AG04449 (cell line): Measurements from ENCODE around the gene MSRB1.
"Not testable (repeated sequence)": the region's sequence is repeated elsewhere in the genome, so short reads cannot be mapped to it uniquely, and the experiment has no call there.

ENCODE experiments used
- CTCF ChIA-PET: fragments of 350-600 bp; formaldehyde crosslinking; extraction: SDS; loops from one replicate; lab custom pipeline; 2021; ENCODE audit warnings: antibody characterized with exemption; lab: Yijun Ruan, JAX
- POLR2A ChIA-PET: fragments of 400-600, 350-600 bp; formaldehyde crosslinking; extraction: SDS; loops from one replicate; lab custom pipeline; 2020; ENCODE audit warnings: antibody characterized with exemption, inconsistent platforms; lab: Yijun Ruan, JAX
- DNase-seq: peaks from one replicate; pipeline ENCODE4 v3.0.0-alpha.2; 2010; ENCODE audit warnings: low read depth, low spot score
- H3K4me3 ChIP-seq: 2 replicates; pipeline ENCODE4 v1.5.1; 2011; ENCODE audit warnings: low read depth, mild to moderate bottlenecking, control low read depth, low read length
- TF ChIP-seq, protein P1 (sequence below): IDR thresholded peaks from one replicate; pipeline ENCODE4 v1.5.1; 2011; ENCODE audit warnings: mild to moderate bottlenecking, moderate library complexity, low read length, control low read depth, inconsistent platforms; ENCODE audit not compliant: insufficient read depth; ENCODE audit errors: missing control alignments

MSRB1 gene

DNA sequence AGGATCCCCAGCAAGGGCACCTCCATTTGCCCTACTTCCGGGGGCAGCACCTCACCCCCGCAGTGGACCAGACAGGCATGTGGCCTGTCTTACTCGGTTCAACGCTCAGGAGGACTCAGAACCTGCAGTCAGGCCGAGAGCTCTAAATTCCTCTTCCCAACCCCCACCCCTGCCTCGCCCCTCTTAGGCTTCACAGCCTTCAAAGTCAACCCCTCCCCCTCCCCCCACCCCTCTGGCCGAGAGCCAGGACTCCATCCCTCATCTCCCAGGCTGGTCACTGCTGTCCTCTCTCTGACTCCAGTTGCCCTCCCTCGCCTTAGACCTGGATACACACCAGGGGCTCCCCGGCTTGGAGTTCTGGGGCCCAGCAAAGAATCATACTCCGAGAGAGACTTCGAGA lies 16.7 kb downstream of the MSRB1 start:
- ChIA-PET POLR2A (no interaction called here), CTCF (interaction anchor here (8.4 kb wide), 1 partner anchor 58 kb away, joined by 345 read pairs; the partner anchor contains the start of gene MEIOB)
- no peak overlapping the region for H3K4me3 ChIP-seq
- no peak for DNase-seq
- TF ChIP-seq, protein P1, sequence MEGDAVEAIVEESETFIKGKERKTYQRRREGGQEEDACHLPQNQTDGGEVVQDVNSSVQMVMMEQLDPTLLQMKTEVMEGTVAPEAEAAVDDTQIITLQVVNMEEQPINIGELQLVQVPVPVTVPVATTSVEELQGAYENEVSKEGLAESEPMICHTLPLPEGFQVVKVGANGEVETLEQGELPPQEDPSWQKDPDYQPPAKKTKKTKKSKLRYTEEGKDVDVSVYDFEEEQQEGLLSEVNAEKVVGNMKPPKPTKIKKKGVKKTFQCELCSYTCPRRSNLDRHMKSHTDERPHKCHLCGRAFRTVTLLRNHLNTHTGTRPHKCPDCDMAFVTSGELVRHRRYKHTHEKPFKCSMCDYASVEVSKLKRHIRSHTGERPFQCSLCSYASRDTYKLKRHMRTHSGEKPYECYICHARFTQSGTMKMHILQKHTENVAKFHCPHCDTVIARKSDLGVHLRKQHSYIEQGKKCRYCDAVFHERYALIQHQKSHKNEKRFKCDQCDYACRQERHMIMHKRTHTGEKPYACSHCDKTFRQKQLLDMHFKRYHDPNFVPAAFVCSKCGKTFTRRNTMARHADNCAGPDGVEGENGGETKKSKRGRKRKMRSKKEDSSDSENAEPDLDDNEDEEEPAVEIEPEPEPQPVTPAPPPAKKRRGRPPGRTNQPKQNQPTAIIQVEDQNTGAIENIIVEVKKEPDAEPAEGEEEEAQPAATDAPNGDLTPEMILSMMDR, result no peak

DNA sequence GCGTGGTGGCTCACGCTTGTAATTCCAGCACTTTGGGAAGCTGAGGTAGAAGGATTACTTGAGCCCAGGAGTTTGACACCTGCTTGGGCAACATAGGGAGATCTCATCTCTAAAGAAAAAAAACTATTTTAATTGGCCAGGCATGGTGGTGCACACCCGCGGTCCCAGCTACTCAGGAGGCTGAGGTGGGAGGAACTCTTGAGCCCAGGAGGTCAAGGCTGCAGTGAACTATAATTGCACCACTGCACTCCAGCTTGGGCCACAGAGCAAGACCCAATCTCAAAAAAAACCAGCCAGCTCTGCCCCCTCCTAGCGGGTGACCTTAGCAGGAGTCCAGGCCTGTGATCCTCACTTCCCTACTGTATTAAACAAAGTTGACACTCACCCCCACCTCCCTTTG lies 18.9 kb downstream of the MSRB1 start:
- TF ChIP-seq, protein P1, result no peak
- no peak for DNase-seq
- ChIA-PET CTCF (interaction anchor here (0.9 to 1.9 kb wide), 5 partner anchors 12 to 71 kb away, joined by 3 to 8 read pairs (median 5); no protein-coding TSS in a partner anchor), POLR2A (no interaction called here)
- no peak overlapping the region for H3K4me3 ChIP-seq

- ChIA-PET POLR2A (no interaction called here), CTCF (interaction anchor here (0.9 to 1.9 kb wide), 7 partner anchors 11 to 82 kb away, joined by 3 to 8 read pairs (median 3); no protein-coding TSS in a partner anchor)
- TF ChIP-seq, protein P1, result peak; percentile 30
- DNase-seq, result no peak
- no peak overlapping the region for H3K4me3 ChIP-seq
Measured at GRCh38 chr16:1923299-1924034, 19.5 kb downstream of the MSRB1 start.

GRCh38 chr16:1922357-1922756 lies 20.6 kb downstream of the MSRB1 start:
- H3K4me3 ChIP-seq, result no peak overlapping the region
- no peak for DNase-seq
- TF ChIP-seq, protein P1, result no peak
- ChIA-PET POLR2A (no interaction called here), CTCF (interaction anchor here (1.4 to 1.7 kb wide), 2 partner anchors 57 to 81 kb away, joined by 3 to 8 read pairs; no protein-coding TSS in a partner anchor)

DNA sequence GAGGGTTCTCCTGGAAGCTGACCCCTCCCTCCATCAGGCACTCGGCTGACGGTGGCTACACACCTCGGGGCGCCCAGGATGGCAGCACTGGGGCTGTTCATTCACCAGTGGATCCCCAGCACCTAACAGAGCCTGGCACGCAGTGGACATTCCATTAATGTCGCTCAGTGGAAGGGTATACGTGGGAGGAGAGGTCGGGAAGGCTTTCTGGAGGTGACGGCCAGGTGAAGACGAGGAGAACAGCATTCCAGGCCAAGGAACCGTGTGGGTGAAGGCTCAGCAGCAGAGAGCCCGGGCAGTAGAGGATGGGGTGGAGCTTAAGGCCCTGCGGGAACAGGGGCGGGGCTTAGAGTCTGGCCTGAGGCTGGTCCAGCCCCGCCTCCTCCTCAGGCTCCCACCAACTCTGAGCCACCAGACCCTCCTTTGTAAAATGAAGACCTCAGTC lies 22.2 kb downstream of the MSRB1 start:
- no peak for DNase-seq
- CTCF ChIA-PET, result interaction anchor here (2.6 kb wide), 1 partner anchor 9 kb away, joined by 11 read pairs; no protein-coding TSS in a partner anchor
- POLR2A ChIA-PET, result no interaction called here
- TF ChIP-seq, protein P1, result no peak
- no peak overlapping the region for H3K4me3 ChIP-seq

DNA sequence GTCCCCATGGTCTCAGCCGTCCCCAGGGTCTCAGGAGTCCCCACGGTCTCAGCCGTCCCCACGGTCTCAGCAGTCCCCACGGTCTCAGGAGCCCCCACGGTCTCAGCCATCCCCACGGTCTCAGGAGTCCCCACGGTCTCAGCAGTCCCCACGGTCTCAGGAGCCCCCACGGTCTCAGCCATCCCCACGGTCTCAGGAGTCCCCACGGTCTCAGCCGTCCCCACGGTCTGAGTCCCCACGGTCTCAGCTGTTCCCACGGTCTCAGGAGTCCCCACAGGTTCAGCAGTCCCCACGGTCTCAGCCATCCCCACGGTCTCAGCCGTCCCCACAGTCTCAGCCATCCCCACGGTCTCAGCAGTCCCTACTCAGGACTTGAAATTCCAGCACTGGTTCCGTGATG lies 22.9 kb downstream of the MSRB1 start:
- POLR2A ChIA-PET, DNase-seq, H3K4me3 ChIP-seq: not testable (repeated sequence)
- CTCF ChIA-PET, result interaction anchor here (2.6 kb wide), 1 partner anchor 9 kb away, joined by 11 read pairs; no protein-coding TSS in a partner anchor
